Measurements from ENCODE around the gene CCR1. TPM values are rescaled to one million over a fixed set of nuclear protein-coding genes. Genes with fewer than 3 reads are reported as not detected.

The CCR1 gene
- polyA plus RNA-seq, 1 donor (not counting 4 experiments of a cell fraction or from before 2014, with no cell fraction given) = not detected

GRCh38 chr3:46188708-46189107 is 19.4 kb downstream of the CCR1 start:
- Histone ChIP-seq H3K9ac (ENCODE audit: control insufficient read depth, extremely low read depth, insufficient read depth, low read length) (no peak overlapping the region), H3K79me2 (ENCODE audit: control insufficient read depth, insufficient read depth, low read length) (no peaks in the 10 kb centered on the region), H3K9me1 (ENCODE audit: control insufficient read depth, extremely low read depth, insufficient read depth, low read length) (no peaks in the 10 kb centered on the region), H3K4me1 (ENCODE audit: control insufficient read depth, extremely low read depth, insufficient read depth, low read length) (peaks cover 5% of the 10 kb centered on the region), H4K20me1 (ENCODE audit: control insufficient read depth, extremely low read depth, insufficient read depth, low read length) (no peaks in the 10 kb centered on the region), H3K27ac (ENCODE audit: control insufficient read depth, insufficient read depth, low read length) (no peak overlapping the region), H3K4me2 (ENCODE audit: control insufficient read depth, extremely low read depth, insufficient read depth, low read depth, low read length) (no peak overlapping the region), H3K27me3 (ENCODE audit: control insufficient read depth, extremely low read depth, insufficient read depth, low read length) (no peaks in the 10 kb centered on the region), H3K36me3 (ENCODE audit: control insufficient read depth in 2 of 2, extremely low read depth in 1 of 2, insufficient read depth in 2 of 2, low read length in 2 of 2) (no peaks in the 10 kb centered on the region), H3K9me3 (ENCODE audit: control insufficient read depth, low read depth, low read length) (no peaks in the 10 kb centered on the region), H3K4me3 (ENCODE audit: control insufficient read depth in 2 of 3, extremely low read depth in 1 of 3, insufficient read depth in 2 of 3, low read depth in 1 of 3, low read length in 3 of 3) (no peak overlapping the region), H2AFZ (ENCODE audit: control insufficient read depth, low read length) (no peak overlapping the region)
- TF ChIP-seq EZH2 (IDR thresholded peaks at IDR 0.05; ENCODE audit: low read length) = no peak
- no peak for TF ChIP-seq CTCF (optimal IDR thresholded peaks at IDR 0.05 in 1 of 3, IDR thresholded peaks at IDR 0.05 in 1 of 3, conservative IDR thresholded peaks at IDR 0.05 in 1 of 3; ENCODE audit: extremely low read depth in 1 of 3, insufficient read depth in 2 of 3, low read length in 3 of 3)
- DNase-seq (ENCODE audit: low read depth, low spot score) (no peak), FAIRE-seq (no peak)
- dilution Hi-C loops (cut with MboI; ENCODE audit: extremely low pct_ligation_motif_present, low sequenced_read_pairs) = no loop called here

GRCh38 chr3:46187876-46188275 is 20.2 kb downstream of the CCR1 start:
- no peaks in the 10 kb centered on the region for H3K36me3 ChIP-seq (ENCODE audit: control insufficient read depth in 2 of 2, extremely low read depth in 1 of 2, insufficient read depth in 2 of 2, low read length in 2 of 2)
- no peak overlapping the region for H3K9ac ChIP-seq (ENCODE audit: control insufficient read depth, extremely low read depth, insufficient read depth, low read length)
- H4K20me1 ChIP-seq (ENCODE audit: control insufficient read depth, extremely low read depth, insufficient read depth, low read length) = no peaks in the 10 kb centered on the region
- H3K4me3 ChIP-seq (ENCODE audit: control insufficient read depth in 2 of 3, extremely low read depth in 1 of 3, insufficient read depth in 2 of 3, low read depth in 1 of 3, low read length in 3 of 3) = no peak overlapping the region
- H3K79me2 ChIP-seq (ENCODE audit: control insufficient read depth, insufficient read depth, low read length) = no peaks in the 10 kb centered on the region
- DNase-seq (ENCODE audit: low read depth, low spot score) (peak; percentile 32), FAIRE-seq (no peak)
- no peak overlapping the region for H3K27ac ChIP-seq (ENCODE audit: control insufficient read depth, insufficient read depth, low read length)
- peaks cover 5% of the 10 kb centered on the region for H3K4me1 ChIP-seq (ENCODE audit: control insufficient read depth, extremely low read depth, insufficient read depth, low read length)
- dilution Hi-C loops (cut with MboI; ENCODE audit: extremely low pct_ligation_motif_present, low sequenced_read_pairs) = no loop called here
- no peak overlapping the region for H3K4me2 ChIP-seq (ENCODE audit: control insufficient read depth, extremely low read depth, insufficient read depth, low read depth, low read length)
- no peak for TF ChIP-seq EZH2 (IDR thresholded peaks at IDR 0.05; ENCODE audit: low read length)
- no peaks in the 10 kb centered on the region for H3K27me3 ChIP-seq (ENCODE audit: control insufficient read depth, extremely low read depth, insufficient read depth, low read length)
- H3K9me1 ChIP-seq (ENCODE audit: control insufficient read depth, extremely low read depth, insufficient read depth, low read length) = no peaks in the 10 kb centered on the region
- no peaks in the 10 kb centered on the region for H3K9me3 ChIP-seq (ENCODE audit: control insufficient read depth, low read depth, low read length)
- no peak overlapping the region for H2AFZ ChIP-seq (ENCODE audit: control insufficient read depth, low read length)

- H3K4me3 ChIP-seq (ENCODE audit: control insufficient read depth in 2 of 3, extremely low read depth in 1 of 3, insufficient read depth in 2 of 3, low read depth in 1 of 3, low read length in 3 of 3) = no peak overlapping the region
- no peak overlapping the region for H3K9ac ChIP-seq (ENCODE audit: control insufficient read depth, extremely low read depth, insufficient read depth, low read length)
- no peaks in the 10 kb centered on the region for H3K27me3 ChIP-seq (ENCODE audit: control insufficient read depth, extremely low read depth, insufficient read depth, low read length)
- H3K27ac ChIP-seq (ENCODE audit: control insufficient read depth, insufficient read depth, low read length) = no peak overlapping the region
- H3K36me3 ChIP-seq (ENCODE audit: control insufficient read depth in 2 of 2, extremely low read depth in 1 of 2, insufficient read depth in 2 of 2, low read length in 2 of 2) = no peaks in the 10 kb centered on the region
- FAIRE-seq (no peak), DNase-seq (ENCODE audit: low read depth, low spot score) (no peak)
- H4K20me1 ChIP-seq (ENCODE audit: control insufficient read depth, extremely low read depth, insufficient read depth, low read length) = no peaks in the 10 kb centered on the region
- H3K79me2 ChIP-seq (ENCODE audit: control insufficient read depth, insufficient read depth, low read length) = no peaks in the 10 kb centered on the region
- no peak overlapping the region for H2AFZ ChIP-seq (ENCODE audit: control insufficient read depth, low read length)
- H3K9me3 ChIP-seq (ENCODE audit: control insufficient read depth, low read depth, low read length) = no peaks in the 10 kb centered on the region
- H3K4me1 ChIP-seq (ENCODE audit: control insufficient read depth, extremely low read depth, insufficient read depth, low read length) = peaks cover 5% of the 10 kb centered on the region
- H3K4me2 ChIP-seq (ENCODE audit: control insufficient read depth, extremely low read depth, insufficient read depth, low read depth, low read length) = no peak overlapping the region
- dilution Hi-C loops (cut with MboI; ENCODE audit: extremely low pct_ligation_motif_present, low sequenced_read_pairs) = no loop called here
- TF ChIP-seq EZH2 (IDR thresholded peaks at IDR 0.05; ENCODE audit: low read length) = no peak
- TF ChIP-seq CTCF (optimal IDR thresholded peaks at IDR 0.05 in 1 of 3, IDR thresholded peaks at IDR 0.05 in 1 of 3, conservative IDR thresholded peaks at IDR 0.05 in 1 of 3; ENCODE audit: extremely low read depth in 1 of 3, insufficient read depth in 2 of 3, low read length in 3 of 3) = no peak
- no peaks in the 10 kb centered on the region for H3K9me1 ChIP-seq (ENCODE audit: control insufficient read depth, extremely low read depth, insufficient read depth, low read length)
Observed at GRCh38 chr3:46187341-46187700, 20.8 kb downstream of the CCR1 start.

All from keratinocyte (primary cell).